HG03045 (cell line): ENCODE results near the gene BAZ1A.
"Not testable (repeated sequence)": the region's sequence is repeated elsewhere in the genome, so short reads cannot be mapped to it uniquely, and the experiment has no call there.

Source experiments
- ATAC-seq: cut with Tn5 transposase; IDR thresholded peaks from one replicate; pipeline ENCODE4 v1.9.1; 2021; ENCODE audit warnings: mild to moderate bottlenecking, moderate library complexity; ENCODE audit not compliant: unreplicated experiment

Gene BAZ1A

GRCh38 chr14:34792598-34792997, 82.6 kb downstream of the BAZ1A start:
- ATAC-seq, result no peak

- ATAC-seq, result no peak
Observed at GRCh38 chr14:34785223-34786006, 89.7 kb downstream of the BAZ1A start.

- ATAC-seq, result no peak
Observed at GRCh38 chr14:34782031-34782430, 93.1 kb downstream of the BAZ1A start.

GRCh38 chr14:34781242-34781641, 93.9 kb downstream of the BAZ1A start:
- no peak for ATAC-seq

GRCh38 chr14:34780646-34781045, 94.5 kb downstream of the BAZ1A start:
- no peak for ATAC-seq

- no peak for ATAC-seq
Observed at GRCh38 chr14:34778744-34779143, 96.4 kb downstream of the BAZ1A start.

- no peak for ATAC-seq
Observed at GRCh38 chr14:34776611-34777010, 98.5 kb downstream of the BAZ1A start.

- ATAC-seq, result no peak
Observed at GRCh38 chr14:34775922-34776321, 99.2 kb downstream of the BAZ1A start.

GRCh38 chr14:34775342-34775741, 99.8 kb downstream of the BAZ1A start:
- no peak for ATAC-seq

- ATAC-seq, result no peak
Observed at GRCh38 chr14:34770901-34771300, 104.3 kb downstream of the BAZ1A start.

GRCh38 chr14:34766606-34767005, 108.6 kb downstream of the BAZ1A start:
- ATAC-seq, result no peak

GRCh38 chr14:34766060-34766459, 109.1 kb downstream of the BAZ1A start:
- ATAC-seq, result no peak

GRCh38 chr14:34755215-34755614, 119.9 kb downstream of the BAZ1A start:
- no peak for ATAC-seq

GRCh38 chr14:34754687-34755086, 120.5 kb downstream of the BAZ1A start:
- ATAC-seq, result no peak

GRCh38 chr14:34750670-34751069, 124.5 kb downstream of the BAZ1A start:
- no peak for ATAC-seq

GRCh38 chr14:34750233-34750632, 124.9 kb downstream of the BAZ1A start:
- no peak for ATAC-seq

- ATAC-seq, result no peak
Observed at GRCh38 chr14:34749408-34749807, 125.8 kb downstream of the BAZ1A start.

- no peak for ATAC-seq
Observed at GRCh38 chr14:34742270-34743115, 132.7 kb downstream of the BAZ1A start.

- ATAC-seq, result no peak
Observed at GRCh38 chr14:34741840-34742239, 133.3 kb downstream of the BAZ1A start.

GRCh38 chr14:34740139-34740538, 135.0 kb downstream of the BAZ1A start:
- ATAC-seq, result not testable (repeated sequence)

- ATAC-seq, result not testable (repeated sequence)
Observed at GRCh38 chr14:34737079-34737478, 138.1 kb downstream of the BAZ1A start.

- no peak for ATAC-seq
Observed at GRCh38 chr14:34733245-34733644, 141.9 kb downstream of the BAZ1A start.
